OCI-LY3 (cell line): ENCODE data around the gene ALCAM.

Experiments used
- EZH2phosphoT487 ChIP-seq: fragments of 200-600 bp; shearing (Covaris generic); IDR thresholded peaks from 2 replicates; pipeline ENCODE4 v1.6.1; 2018; ENCODE audit warnings: antibody characterized with exemption, mixed run types, low read depth
- TF ChIP-seq, protein P1 (sequence below): fragments of 200-600, 300-600 bp; sonication (generic); IDR thresholded peaks from 2 replicates; pipeline ENCODE4 v1.5.1; 2014; ENCODE audit warnings: antibody characterized with exemption, low read length, low read depth

DNA sequence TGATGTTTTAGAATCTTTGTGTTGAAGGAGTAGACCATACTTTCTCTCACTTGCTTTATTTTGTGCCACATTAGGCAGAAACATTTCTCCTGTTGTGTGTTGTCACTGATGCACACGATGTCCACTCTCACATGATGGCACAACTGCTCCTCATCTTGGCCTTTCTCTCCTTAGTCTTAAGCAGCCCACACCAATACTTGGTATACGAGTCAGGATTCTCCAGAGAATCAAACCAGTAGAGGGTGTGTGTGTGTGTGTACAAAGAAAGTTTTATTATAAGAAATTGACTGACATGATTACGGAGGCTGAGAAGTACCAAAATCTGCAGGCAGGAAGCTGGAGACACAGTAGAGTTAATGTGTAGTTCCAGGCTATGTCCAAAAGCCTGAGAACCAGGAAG, 187.1 kb downstream of the ALCAM start:
- TF ChIP-seq, protein P1, sequence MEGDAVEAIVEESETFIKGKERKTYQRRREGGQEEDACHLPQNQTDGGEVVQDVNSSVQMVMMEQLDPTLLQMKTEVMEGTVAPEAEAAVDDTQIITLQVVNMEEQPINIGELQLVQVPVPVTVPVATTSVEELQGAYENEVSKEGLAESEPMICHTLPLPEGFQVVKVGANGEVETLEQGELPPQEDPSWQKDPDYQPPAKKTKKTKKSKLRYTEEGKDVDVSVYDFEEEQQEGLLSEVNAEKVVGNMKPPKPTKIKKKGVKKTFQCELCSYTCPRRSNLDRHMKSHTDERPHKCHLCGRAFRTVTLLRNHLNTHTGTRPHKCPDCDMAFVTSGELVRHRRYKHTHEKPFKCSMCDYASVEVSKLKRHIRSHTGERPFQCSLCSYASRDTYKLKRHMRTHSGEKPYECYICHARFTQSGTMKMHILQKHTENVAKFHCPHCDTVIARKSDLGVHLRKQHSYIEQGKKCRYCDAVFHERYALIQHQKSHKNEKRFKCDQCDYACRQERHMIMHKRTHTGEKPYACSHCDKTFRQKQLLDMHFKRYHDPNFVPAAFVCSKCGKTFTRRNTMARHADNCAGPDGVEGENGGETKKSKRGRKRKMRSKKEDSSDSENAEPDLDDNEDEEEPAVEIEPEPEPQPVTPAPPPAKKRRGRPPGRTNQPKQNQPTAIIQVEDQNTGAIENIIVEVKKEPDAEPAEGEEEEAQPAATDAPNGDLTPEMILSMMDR = no peak
- TF ChIP-seq EZH2phosphoT487 = no peak
